ENCODE data around the gene DSC1. TPM values are rescaled to one million over a fixed set of nuclear protein-coding genes. Genes with fewer than 3 reads are reported as not detected.

DSC1 gene
- polyA plus RNA-seq, 1 donor (not counting 4 experiments of a cell fraction or from before 2014, with no cell fraction given): 11.2 TPM

- H3K27ac ChIP-seq (ENCODE audit: control insufficient read depth, insufficient read depth, low read length): peak overlapping the region; percentile 90
- TF ChIP-seq EZH2 (IDR thresholded peaks at IDR 0.05; ENCODE audit: low read length): no peak
- TF ChIP-seq CTCF (optimal IDR thresholded peaks at IDR 0.05 in 1 of 3, IDR thresholded peaks at IDR 0.05 in 1 of 3, conservative IDR thresholded peaks at IDR 0.05 in 1 of 3; ENCODE audit: extremely low read depth in 1 of 3, insufficient read depth in 2 of 3, low read length in 3 of 3): peak in 1 of 3 experiments; percentile 26
- H3K4me3 ChIP-seq (ENCODE audit: control insufficient read depth in 2 of 3, extremely low read depth in 1 of 3, insufficient read depth in 2 of 3, low read depth in 1 of 3, low read length in 3 of 3): peak overlapping the region; percentile 69 to 89 (median 89)
- DNase-seq (ENCODE audit: low read depth, low spot score): no peak
- H2AFZ ChIP-seq (ENCODE audit: control insufficient read depth, low read length): peak overlapping the region; percentile 52
- FAIRE-seq: no peak
- peak overlapping the region; percentile 92 for H3K9ac ChIP-seq (ENCODE audit: control insufficient read depth, extremely low read depth, insufficient read depth, low read length)
- no peaks in the 10 kb centered on the region for H3K36me3 ChIP-seq (ENCODE audit: control insufficient read depth in 2 of 2, extremely low read depth in 1 of 2, insufficient read depth in 2 of 2, low read length in 2 of 2)
- H3K9me1 ChIP-seq (ENCODE audit: control insufficient read depth, extremely low read depth, insufficient read depth, low read length): no peaks in the 10 kb centered on the region
- H3K9me3 ChIP-seq (ENCODE audit: control insufficient read depth, low read depth, low read length): no peaks in the 10 kb centered on the region
- dilution Hi-C loops (cut with MboI; ENCODE audit: extremely low pct_ligation_motif_present, low sequenced_read_pairs): no loop called here
- no peaks in the 10 kb centered on the region for H3K27me3 ChIP-seq (ENCODE audit: control insufficient read depth, extremely low read depth, insufficient read depth, low read length)
- H4K20me1 ChIP-seq (ENCODE audit: control insufficient read depth, extremely low read depth, insufficient read depth, low read length): no peaks in the 10 kb centered on the region
- H3K79me2 ChIP-seq (ENCODE audit: control insufficient read depth, insufficient read depth, low read length): peaks cover 45% of the 10 kb centered on the region
- H3K4me2 ChIP-seq (ENCODE audit: control insufficient read depth, extremely low read depth, insufficient read depth, low read depth, low read length): peak overlapping the region; percentile 96
- H3K4me1 ChIP-seq (ENCODE audit: control insufficient read depth, extremely low read depth, insufficient read depth, low read length): peaks cover 31% of the 10 kb centered on the region
These were observed 61.3 kb downstream of the DSC1 start for GRCh38 chr18:31101183-31102024.

- H4K20me1 ChIP-seq (ENCODE audit: control insufficient read depth, extremely low read depth, insufficient read depth, low read length): no peaks in the 10 kb centered on the region
- peak overlapping the region; percentile 69 to 89 (median 89) for H3K4me3 ChIP-seq (ENCODE audit: control insufficient read depth in 2 of 3, extremely low read depth in 1 of 3, insufficient read depth in 2 of 3, low read depth in 1 of 3, low read length in 3 of 3)
- peak overlapping the region; percentile 90 for H3K27ac ChIP-seq (ENCODE audit: control insufficient read depth, insufficient read depth, low read length)
- H3K27me3 ChIP-seq (ENCODE audit: control insufficient read depth, extremely low read depth, insufficient read depth, low read length): no peaks in the 10 kb centered on the region
- FAIRE-seq (peak; percentile 77), DNase-seq (ENCODE audit: low read depth, low spot score) (no peak)
- H3K9me3 ChIP-seq (ENCODE audit: control insufficient read depth, low read depth, low read length): no peaks in the 10 kb centered on the region
- peak overlapping the region; percentile 41 for H2AFZ ChIP-seq (ENCODE audit: control insufficient read depth, low read length)
- H3K9me1 ChIP-seq (ENCODE audit: control insufficient read depth, extremely low read depth, insufficient read depth, low read length): no peaks in the 10 kb centered on the region
- no peaks in the 10 kb centered on the region for H3K36me3 ChIP-seq (ENCODE audit: control insufficient read depth in 2 of 2, extremely low read depth in 1 of 2, insufficient read depth in 2 of 2, low read length in 2 of 2)
- peak overlapping the region; percentile 87 for H3K4me2 ChIP-seq (ENCODE audit: control insufficient read depth, extremely low read depth, insufficient read depth, low read depth, low read length)
- peaks cover 53% of the 10 kb centered on the region for H3K79me2 ChIP-seq (ENCODE audit: control insufficient read depth, insufficient read depth, low read length)
- peak overlapping the region; percentile 92 for H3K9ac ChIP-seq (ENCODE audit: control insufficient read depth, extremely low read depth, insufficient read depth, low read length)
- dilution Hi-C loops (cut with MboI; ENCODE audit: extremely low pct_ligation_motif_present, low sequenced_read_pairs): no loop called here
- peaks cover 31% of the 10 kb centered on the region for H3K4me1 ChIP-seq (ENCODE audit: control insufficient read depth, extremely low read depth, insufficient read depth, low read length)
- TF ChIP-seq EZH2 (IDR thresholded peaks at IDR 0.05; ENCODE audit: low read length): no peak
- no peak for TF ChIP-seq CTCF (optimal IDR thresholded peaks at IDR 0.05 in 1 of 3, IDR thresholded peaks at IDR 0.05 in 1 of 3, conservative IDR thresholded peaks at IDR 0.05 in 1 of 3; ENCODE audit: extremely low read depth in 1 of 3, insufficient read depth in 2 of 3, low read length in 3 of 3)
These were observed 62.0 kb downstream of the DSC1 start for GRCh38 chr18:31100436-31101182.
